HG03280 (cell line): ENCODE measurements around the gene SRGAP3.

Source experiments
- ATAC-seq: cut with Tn5 transposase; IDR thresholded peaks from one replicate; pipeline ENCODE4 v1.9.1; 2021; ENCODE audit warnings: mild to moderate bottlenecking, moderate library complexity; ENCODE audit not compliant: unreplicated experiment

SRGAP3 gene

GRCh38 chr3:9254764-9255163 lies 5.3 kb upstream of the SRGAP3 start:
- no peak for ATAC-seq

DNA sequence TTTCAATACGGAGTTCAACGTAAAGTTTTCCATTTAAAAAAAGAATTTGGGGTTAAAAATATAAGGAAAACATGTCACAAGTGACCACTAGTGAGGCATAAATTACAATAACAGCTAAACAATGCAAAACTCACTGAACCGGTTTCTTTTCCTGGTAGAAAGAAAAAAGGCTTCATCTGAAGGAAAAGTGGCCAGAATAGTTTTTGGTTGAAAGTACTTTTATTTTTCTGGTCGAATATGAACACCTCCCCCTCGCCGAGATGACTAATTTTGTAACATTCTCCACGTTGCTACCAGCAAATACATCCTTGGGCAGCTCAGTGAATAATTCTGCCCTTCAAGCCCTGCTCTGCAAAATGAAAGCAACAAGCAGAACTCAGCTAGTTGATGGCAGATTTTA lies 3.9 kb upstream of the SRGAP3 start:
- no peak for ATAC-seq

- no peak for ATAC-seq
These were observed 1.8 kb upstream of the SRGAP3 start for GRCh38 chr3:9251055-9251786.

DNA sequence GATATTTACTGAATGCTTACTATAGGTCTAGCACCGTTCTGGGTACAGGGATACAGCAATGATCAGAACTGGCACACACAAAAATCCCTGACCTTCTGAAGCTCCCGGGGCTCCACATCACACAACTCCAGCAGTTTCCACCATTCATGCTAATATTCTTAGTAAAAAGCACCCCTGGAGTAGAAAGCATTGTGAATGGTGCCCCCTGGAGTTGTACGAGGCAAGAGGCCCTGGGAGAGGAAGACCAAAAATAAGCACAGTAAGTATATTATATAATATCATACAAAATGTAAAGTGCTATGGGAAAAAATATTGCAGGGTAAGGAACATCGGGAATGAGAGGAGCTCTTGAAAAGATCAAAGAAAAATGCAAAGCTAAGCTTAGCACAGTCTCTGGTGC lies 790 bp upstream of the SRGAP3 start:
- ATAC-seq: no peak

DNA sequence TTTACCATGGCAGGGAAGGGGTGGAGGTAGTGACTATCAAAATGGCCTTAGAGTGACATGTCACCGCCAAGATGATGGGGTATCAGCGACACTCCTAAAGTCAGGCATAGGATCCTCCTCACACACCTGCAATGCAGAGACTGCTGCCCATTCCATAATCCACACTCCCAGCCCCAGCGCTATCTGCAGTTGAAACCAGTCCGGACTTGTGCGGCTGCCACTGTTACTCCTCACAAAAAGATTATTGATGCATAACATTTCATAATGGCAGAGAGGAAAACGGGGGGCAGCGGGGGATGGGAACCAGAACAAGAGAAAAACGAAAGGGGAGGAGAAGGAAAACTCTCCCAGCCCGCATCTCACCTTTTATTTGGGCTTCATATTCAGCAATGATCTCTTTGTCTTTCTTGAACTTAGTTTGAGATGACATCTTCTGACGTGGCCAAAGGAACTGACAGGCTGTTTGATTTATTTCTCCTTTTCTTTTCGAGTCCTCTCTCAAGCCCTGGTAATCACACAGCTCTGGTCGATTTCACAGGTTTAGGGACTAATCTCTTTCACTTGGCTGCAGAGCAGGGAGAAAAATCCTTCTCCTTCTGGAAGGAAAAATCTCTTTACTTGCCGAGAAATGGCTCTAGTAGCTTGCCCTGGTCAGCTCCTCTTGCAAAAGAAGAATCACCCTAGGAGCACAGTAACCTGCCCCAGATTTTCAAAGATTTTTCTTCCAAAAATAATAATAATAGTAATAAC lies 749 bp downstream of the SRGAP3 start:
- no peak for ATAC-seq

DNA sequence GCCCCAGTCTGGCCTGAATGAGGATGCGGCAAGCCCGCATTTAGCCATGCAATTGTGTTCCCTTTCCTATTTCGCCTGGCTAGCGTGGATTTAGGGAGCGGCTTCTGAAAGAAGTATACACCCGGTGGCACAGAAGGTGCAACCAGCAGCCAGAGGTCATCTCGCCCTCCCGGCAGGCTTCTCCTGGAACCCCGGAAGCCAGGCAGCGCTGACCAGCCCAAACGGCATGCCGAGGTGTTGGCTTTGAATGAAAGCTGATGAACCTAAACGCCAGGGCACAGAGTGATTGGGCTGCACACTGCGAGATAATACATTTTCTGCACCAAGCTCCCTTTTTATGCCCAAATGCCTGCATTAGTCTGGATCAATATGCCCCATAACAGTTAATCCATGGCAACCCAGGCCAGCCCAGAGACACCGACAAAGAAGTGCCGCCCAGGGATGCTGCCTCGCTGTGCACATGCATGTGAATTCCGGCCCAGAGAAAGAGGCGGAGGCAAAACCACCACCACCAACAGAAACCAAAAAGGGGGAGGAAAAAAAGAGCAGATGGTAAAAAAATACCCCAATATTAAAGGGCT lies 1.4 kb downstream of the SRGAP3 start:
- ATAC-seq: no peak

GRCh38 chr3:9247361-9247940 lies 2.0 kb downstream of the SRGAP3 start:
- no peak for ATAC-seq

GRCh38 chr3:9246189-9246588 lies 3.3 kb downstream of the SRGAP3 start:
- no peak for ATAC-seq

- ATAC-seq: no peak
These were observed 4.8 kb downstream of the SRGAP3 start for GRCh38 chr3:9244495-9245183.

- ATAC-seq: no peak
These were observed 7.5 kb downstream of the SRGAP3 start for GRCh38 chr3:9241956-9242355.

DNA sequence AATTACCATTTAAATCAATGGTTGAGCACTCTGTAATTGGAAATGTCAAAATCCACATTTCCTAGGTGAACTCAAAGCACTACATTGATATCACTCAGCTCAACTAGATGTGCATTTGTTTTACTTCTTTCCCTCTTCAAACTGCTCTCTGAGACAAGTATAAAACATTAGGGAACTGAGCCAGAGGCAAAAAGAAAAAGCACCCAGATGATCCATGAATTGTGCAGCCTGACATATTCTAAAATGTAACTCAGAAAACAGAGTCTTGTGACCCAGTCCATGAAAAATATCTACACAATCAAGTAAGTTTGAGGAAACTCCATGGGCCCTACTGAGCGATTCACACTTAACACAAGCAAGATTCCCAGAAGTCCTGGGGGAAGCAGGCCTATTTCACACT lies 9.8 kb downstream of the SRGAP3 start:
- ATAC-seq: no peak

DNA sequence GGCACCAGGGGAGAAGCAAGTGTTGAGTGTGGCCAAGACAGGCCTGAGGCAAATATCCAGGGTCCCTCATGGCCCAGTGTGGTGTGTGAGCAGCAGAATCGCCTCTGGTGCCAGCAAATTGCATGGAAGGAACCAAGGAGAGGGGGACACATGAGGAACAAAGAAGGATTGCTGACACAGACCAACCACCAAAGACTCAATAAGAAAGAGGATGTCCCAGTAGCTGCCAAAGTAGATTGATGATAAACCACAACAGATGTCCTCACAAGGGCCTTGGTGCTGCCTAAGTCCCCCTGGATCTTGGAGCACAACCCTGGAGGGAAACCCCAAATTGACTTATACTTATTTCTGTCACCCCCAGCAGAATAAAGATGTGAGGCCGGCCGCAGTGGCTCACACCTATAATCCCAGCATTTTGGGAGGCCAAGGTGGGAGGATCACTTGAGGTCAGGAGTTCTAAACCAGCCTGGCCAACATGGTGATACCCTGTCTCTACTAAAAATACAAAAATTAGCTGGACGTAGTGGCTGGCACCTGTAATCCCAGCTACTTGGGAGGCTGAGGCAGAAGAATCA lies 10.6 kb downstream of the SRGAP3 start:
- no peak for ATAC-seq

DNA sequence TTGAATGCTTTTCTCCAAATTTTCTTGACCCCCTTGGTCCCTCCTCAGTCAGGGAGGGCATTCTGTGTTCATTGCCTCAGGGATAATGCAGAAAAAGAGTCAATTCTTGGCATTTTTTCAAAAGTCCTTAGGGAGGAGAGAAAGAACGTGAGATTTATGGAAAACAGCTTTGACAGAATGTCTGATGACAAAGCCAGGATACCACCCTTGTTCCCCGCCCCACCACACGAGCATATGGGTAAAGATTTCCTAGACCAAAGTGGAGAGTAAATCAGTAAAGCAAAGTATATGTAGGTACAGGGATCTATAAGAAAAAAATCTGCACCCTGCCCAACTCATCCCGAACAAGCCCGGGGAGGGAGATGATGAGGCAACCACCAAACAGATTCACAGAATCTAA lies 11.2 kb downstream of the SRGAP3 start:
- ATAC-seq: no peak

- ATAC-seq: no peak
These were observed 15.4 kb downstream of the SRGAP3 start for GRCh38 chr3:9233814-9234600.

DNA sequence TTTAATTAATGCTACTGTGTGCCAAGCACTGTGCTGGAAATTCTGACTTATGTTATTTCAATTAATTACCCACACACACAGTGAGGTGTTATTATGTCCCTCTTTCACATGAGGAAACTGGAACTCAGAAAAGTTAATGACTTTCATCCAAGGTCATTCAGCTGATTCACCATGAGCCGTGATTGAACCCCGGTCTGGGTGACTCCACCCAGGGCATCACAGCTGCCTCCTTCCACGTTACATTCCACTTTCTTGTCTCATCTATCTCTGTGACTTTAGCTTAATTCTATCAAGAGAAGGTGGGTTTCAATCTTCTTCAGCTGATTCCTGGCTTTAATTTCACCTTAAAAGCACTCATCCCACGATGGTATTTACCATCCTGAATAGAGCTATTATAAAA lies 16.3 kb downstream of the SRGAP3 start:
- ATAC-seq: no peak

GRCh38 chr3:9231937-9232336 lies 17.5 kb downstream of the SRGAP3 start:
- ATAC-seq: no peak

DNA sequence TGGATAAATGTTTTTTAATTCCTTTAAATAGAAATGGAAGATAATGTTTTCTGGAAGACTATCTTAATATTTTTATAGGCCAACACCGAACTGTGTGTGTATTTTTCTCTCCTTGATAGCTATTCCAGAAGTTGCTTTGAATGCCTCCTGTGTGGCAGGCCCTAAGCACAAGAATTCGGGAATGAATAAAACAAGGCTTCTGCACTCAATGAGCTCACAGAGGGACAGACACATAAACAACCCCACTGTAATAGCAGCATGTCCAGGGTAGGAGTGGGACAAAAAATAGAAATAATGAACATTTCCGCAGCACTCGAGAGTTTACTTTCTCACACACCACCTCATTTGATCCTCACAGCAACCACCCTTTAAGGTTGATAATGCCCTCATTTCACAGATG lies 18.0 kb downstream of the SRGAP3 start:
- no peak for ATAC-seq

DNA sequence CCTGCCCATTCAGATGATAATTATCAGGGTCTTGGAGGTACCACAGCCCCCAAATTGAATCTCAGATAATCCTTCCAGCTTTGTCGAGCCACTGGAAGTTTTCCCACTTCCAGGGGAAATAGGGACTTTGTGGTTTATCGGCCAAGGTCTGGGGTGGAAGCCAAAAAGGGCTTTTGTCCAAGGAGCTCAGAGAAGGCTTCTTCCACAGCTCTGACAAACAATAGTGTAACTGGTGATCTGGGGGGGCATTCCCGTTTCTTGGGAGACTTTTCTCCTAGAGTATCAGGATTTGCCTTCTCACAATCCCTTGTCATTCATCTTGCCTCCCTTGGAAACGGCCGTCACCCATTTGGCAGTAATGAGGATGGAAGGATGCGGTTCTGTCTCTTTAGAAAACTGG lies 18.4 kb downstream of the SRGAP3 start:
- ATAC-seq: no peak

GRCh38 chr3:9230596-9230995 lies 18.9 kb downstream of the SRGAP3 start:
- ATAC-seq: no peak

DNA sequence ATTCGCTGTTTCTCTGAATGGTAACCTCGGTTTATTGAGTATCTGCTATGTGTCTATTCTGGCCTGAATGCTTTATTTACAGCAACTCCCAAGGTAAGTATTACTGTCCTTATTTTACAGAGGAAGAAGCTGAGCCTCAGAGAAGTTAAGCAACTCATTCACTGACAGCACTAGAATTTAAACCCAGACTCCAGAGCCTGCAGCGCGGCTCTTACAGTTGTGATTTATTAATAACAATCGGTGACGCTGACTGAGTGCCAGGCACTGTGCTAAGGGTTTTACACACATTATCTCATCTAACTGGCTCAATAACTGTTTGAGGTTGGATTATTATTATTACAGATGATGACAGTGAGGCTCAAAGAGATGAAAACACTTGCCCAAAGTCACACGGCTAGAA lies 19.6 kb downstream of the SRGAP3 start:
- ATAC-seq: no peak
